ENCODE results near the gene GPATCH1.
"Not testable (repeated sequence)": the region's sequence is repeated elsewhere in the genome, so short reads cannot be mapped to it uniquely, and the experiment has no call there.

The GPATCH1 gene

GRCh38 chr19:33080761-33081681, at the start of gene GPATCH1:
Gene GPATCH1 (plus strand): TSS chr19:33081181. CDS start chr19:33081194, 13 bp downstream.
- DNase-seq, result peak; percentile 38 to 92 (median 84)

- DNase-seq, result no peak
Observed at GRCh38 chr19:33032218-33032781, 48.7 kb upstream of the GPATCH1 start.

- no peak for DNase-seq
Observed at GRCh38 chr19:33035461-33035860, 45.5 kb upstream of the GPATCH1 start.

GRCh38 chr19:33036370-33037167, 44.4 kb upstream of the GPATCH1 start:
- not testable (repeated sequence) for DNase-seq

GRCh38 chr19:33037168-33038025, 43.6 kb upstream of the GPATCH1 start:
- DNase-seq, result not testable (repeated sequence)

- DNase-seq, result peak in 1 of 14 donors; percentile 48
Observed at GRCh38 chr19:33039108-33039599, 41.8 kb upstream of the GPATCH1 start.

- DNase-seq, result no peak
Observed at GRCh38 chr19:33039815-33040214, 41.2 kb upstream of the GPATCH1 start.

GRCh38 chr19:33040994-33041827, 39.8 kb upstream of the GPATCH1 start:
- peak in 2 of 14 donors; percentile 65 to 68 for DNase-seq

GRCh38 chr19:33041828-33042160, 39.2 kb upstream of the GPATCH1 start:
- not testable (repeated sequence) for DNase-seq

- no peak for DNase-seq
Observed at GRCh38 chr19:33047422-33047821, 33.6 kb upstream of the GPATCH1 start.

GRCh38 chr19:33048806-33049676, 31.9 kb upstream of the GPATCH1 start:
- DNase-seq, result no peak

- no peak for DNase-seq
Observed at GRCh38 chr19:33050110-33050509, 30.9 kb upstream of the GPATCH1 start.

GRCh38 chr19:33052352-33052972, 28.5 kb upstream of the GPATCH1 start:
- no peak for DNase-seq

GRCh38 chr19:33054623-33055022, 26.4 kb upstream of the GPATCH1 start:
- DNase-seq, result no peak

GRCh38 chr19:33055718-33056117, 25.3 kb upstream of the GPATCH1 start:
- no peak for DNase-seq

- no peak for DNase-seq
Observed at GRCh38 chr19:33060586-33060985, 20.4 kb upstream of the GPATCH1 start.

GRCh38 chr19:33062902-33063301, 18.1 kb upstream of the GPATCH1 start:
- no peak for DNase-seq

- DNase-seq, result peak in 1 of 14 donors; percentile 73
Observed at GRCh38 chr19:33063356-33063752, 17.6 kb upstream of the GPATCH1 start.

- DNase-seq, result peak in 1 of 14 donors; percentile 66
Observed at GRCh38 chr19:33063753-33064457, 17.1 kb upstream of the GPATCH1 start.
